ENCODE results near the gene EZR. TPM values are rescaled to one million over a fixed set of nuclear protein-coding genes. Genes with fewer than 3 reads are reported as not detected.
"Not testable (repeated sequence)": the region's sequence is repeated elsewhere in the genome, so short reads cannot be mapped to it uniquely, and the experiment has no call there.

EZR gene
- total RNA-seq, 1 donor from 2014 or later = 114 TPM

DNA sequence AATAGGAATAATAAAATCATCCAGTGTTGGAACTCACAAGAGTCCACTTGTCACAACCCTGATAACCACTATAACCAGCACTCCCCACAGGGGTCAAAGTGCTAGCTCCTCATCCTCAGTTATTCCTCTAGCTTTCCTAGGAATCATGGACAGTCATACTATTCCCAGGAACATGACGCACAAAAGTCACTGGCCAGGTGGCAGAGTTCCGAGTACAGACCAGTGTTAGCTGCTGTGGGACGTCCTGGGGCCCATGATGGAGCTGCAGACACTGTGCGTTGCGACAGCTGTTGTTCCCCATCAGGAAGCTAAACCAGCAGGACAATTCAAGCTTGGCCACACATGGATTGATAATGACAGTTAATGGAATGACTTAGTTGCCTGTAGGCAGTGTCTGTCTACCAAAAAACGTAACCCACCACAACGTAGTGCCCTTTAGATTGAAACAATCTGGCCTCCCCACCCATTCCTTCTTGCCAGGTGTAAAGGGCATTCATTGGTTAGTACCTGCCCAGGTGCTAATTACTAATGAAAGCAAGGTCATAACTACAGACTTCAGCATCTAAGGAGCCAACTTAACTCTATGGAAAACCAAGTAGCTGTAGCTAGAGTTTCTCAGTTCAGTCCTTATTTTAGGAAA, 17.4 kb downstream of the EZR start:
- FAIRE-seq = no peak
- no peak for DNase-seq (ENCODE audit: low spot score in 2 of 2)

DNA sequence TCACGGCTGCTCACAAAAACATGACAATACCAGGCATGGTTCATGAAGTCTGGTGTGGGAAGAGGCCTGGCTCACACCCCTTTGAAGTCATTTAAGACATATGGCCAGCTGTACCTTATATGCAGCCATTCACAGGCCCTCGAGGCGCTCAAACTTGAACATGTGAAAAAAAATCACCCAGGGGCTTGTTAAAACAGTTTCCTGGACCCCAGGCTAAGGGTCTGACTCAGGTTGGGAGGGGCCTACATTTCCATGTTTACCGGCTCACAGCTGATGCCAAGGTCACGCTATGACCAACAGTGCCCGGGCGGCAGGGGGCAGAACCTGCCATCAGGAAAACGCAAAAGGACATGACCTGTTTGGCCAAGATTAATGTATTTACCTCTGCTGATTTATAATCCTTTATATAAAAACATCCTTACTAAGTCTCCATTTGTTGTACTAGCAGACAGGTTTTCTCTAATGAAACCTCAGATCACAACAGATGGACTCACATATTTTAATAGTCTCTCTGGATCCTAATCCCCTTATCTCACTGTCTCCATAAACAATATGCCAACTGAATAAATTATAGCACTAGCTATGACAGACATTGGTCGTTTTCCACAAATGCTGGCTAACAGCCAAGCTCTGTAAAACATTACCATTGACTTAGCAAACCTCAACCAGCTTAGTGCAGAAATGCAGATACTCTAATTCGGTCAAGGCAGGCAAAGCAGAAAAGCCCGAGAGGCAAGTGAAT, 19.9 kb downstream of the EZR start:
- DNase-seq (ENCODE audit: low spot score in 2 of 2) (no peak), FAIRE-seq (no peak)

DNA sequence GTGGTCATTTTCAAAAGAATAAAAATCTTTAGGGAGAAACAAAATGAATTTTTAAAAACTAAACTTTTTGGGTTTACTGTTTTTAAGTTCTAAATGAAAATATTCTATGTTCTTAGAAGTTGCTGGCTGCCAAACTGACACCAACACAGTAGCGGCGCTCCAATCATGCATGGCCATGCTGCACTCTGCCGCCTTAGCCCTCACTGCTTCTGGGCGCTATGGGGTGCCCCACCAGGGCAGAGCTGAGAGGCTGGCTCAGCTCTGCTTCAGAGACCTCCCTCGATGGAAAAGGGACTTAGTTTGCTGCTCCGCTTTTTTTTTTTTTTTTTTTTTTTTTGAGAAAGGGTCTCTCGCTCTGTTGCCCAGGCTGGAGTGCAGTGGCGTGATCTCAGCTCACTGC, 20.9 kb downstream of the EZR start:
- DNase-seq (ENCODE audit: low spot score in 2 of 2) (no peak), FAIRE-seq (no peak)

DNA sequence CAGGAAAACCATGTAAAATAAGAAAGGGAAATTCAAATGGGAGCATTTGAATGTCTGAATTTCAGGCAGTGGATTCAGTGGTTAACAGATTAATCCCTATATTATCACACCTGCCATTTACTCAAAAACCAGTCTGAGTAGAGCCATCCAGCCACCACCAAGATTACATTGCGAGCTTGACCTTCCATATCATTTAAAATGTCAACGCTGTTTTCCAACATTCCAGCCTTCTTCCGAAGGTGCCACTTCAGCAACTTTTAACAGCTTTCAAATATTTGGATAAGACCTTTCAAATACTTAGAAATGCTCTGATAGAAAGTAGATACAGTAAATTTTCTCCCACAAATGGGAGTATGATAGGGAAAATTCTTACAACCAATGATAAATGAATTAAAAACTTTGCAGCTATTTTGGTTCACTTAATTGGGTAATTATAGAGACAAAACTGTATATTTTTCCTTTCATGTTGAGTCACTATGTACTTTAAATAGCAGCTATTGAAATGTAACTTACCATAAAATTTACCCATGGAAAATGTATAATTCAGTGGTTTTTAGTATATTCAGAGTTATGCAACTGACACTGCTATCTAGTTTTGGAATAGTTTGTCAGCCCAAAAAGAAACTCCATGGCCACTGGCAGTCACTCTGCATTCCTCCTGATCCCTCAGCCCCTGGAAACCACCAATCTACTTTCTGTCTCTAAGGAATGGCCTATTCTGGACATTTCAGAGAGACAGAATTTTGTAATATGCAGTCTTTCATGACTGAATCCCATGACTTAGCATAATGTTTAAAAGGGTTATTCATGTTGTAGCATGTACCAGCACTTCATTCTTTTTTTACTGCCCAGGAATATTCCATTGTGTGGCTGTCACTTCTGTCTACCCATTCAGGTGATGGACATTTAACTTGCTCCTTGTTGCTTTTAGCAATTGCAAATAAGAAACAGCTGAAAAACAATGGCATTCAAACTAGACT, 21.5 kb downstream of the EZR start:
- FAIRE-seq (no peak), DNase-seq (ENCODE audit: low spot score in 2 of 2) (no peak)

DNA sequence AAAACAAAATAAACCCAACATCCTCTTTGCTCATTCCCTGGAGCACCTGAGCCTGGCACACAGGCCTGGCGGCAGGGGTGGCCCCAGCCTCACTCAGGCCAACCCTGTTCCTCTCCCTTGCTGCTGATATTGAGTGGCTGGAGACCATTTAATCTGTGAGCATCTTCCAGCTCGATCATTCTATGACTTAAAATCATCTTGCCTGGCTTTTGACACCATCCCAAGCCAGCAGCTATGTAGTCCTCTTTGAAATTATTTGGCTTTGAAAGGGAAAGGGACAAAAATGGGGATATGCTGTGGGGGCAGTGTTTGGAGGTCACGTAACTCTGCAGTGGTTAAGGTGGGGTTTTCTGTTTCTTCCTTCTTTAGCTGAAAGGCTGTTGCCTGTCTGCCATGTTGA, 22.8 kb downstream of the EZR start:
- no peak for FAIRE-seq
- DNase-seq (ENCODE audit: low spot score in 2 of 2) = no peak

DNA sequence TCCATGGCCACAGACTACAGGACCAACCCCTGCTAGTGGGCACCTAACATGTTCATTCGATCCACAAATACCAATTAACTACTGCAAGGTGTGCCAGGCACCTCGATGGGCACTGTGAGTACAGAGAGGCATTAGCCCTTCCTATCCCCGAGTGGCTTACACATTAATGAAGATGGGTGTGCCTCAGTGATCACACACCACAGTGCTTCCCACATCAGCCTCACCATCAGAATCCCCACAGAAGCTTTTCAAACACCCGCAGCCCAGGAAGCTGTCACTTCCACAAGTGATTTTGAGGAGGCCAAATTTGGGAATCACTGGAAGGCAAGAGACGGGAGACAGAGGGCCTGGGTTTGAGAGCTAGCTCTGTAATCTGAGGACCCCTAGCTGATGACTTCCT, 23.7 kb downstream of the EZR start:
- no peak for DNase-seq (ENCODE audit: low spot score in 2 of 2)
- no peak for FAIRE-seq

DNA sequence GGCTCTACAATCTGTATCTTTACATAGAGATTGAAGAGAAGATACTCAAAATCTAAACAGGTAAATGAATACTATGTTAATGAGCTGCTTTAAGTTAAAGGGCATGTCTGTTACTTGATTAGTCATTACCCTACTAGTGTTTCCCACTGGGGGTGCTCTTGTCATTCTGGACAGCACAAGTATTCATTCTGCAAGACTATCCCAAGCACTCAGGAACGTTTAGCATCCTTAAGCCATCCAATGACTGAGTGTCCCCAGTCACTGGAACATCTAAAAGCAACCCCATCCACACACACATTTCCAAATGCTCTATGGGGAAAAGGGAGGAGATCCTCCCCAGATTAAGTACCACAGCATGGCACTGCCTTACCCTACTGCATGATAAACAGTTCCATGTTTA, 25.7 kb downstream of the EZR start:
- DNase-seq (ENCODE audit: low spot score in 2 of 2) (no peak), FAIRE-seq (no peak)

DNA sequence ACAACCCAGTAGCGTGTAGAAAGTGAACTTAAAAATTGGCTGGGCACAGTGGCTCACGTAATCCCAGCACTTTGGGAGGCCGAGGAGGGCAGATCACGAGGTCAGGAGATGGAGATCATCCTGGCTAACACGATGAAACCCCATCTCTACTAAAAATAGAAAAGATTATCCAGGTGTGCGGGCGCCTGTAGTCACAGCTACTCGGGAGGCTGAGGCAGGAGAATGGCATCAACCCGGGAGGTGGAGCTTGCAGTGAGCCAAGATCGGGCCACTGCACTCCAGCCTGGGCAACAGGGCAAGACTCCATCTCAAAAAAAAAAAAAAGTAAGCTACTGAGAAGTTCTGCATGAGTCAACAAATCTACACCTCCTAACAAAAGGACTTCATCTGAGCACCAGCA, 26.7 kb downstream of the EZR start:
- FAIRE-seq; DNase-seq (ENCODE audit: low spot score in 2 of 2): not testable (repeated sequence)

DNA sequence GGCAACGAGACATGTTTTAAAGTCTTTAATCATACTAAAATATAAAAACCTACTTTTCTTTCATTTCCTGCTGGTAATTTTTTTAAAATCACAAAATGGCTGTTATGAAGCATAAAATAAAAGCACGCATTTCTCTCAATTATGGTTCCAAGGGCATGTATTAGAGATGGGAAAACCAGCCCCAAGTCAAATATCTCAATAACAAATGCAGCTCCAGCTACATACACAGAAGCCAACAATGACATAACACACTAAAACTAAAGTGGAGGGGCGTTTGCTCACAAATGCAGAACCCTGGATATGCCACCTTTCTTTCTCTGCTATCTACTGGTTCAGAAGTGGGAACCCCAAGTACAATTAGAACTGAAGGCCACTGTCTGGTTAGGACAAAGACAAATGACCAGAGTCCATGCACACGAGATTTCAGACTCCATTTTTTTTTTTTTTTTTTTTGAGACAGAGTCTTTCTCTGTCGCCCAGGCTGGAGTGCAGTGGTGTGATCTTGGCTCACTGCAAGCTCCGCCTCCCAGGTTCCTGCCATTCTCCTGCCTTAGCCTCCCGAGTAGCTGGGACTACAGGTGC, 27.8 kb downstream of the EZR start:
- no peak for FAIRE-seq
- no peak for DNase-seq (ENCODE audit: low spot score in 2 of 2)

DNA sequence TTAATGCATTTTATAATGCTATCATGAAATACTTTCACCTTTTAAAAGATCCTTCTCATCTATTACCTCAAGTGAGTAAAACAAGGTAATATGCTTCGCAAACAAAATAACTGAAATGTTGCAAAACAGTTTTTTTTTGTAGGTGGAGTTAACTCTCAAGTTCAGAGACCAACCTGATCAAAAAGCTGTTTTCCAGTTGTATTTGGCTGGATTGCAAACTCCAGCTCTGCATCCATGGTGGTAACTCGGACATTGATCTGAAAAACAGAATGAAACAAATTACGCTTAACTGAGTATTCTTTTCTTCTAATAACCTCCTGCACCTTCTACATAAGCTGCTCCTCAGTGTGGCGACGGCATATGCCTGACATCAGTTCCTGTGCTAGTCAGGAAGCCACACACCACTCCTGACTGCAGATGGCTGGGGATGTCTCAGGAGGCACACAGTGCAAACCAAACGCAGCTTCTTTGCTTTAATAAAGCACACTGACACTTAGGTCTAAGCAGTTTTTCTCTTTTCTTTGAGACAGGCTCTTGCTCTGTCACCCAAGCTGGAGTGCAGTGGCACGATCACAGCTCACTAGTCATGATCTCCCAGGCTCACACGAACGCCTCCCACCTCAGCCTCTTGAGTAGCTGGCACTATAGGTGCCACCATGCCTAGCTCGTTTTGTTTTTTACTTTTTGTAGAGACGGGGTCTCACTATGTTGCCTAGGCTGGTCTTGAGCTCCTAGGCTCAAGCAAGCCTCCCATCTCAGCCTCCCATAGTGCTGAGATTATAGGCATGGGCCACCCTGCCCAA, 29.9 kb downstream of the EZR start:
- no peak for DNase-seq (ENCODE audit: low spot score in 2 of 2)
- FAIRE-seq = no peak

DNA sequence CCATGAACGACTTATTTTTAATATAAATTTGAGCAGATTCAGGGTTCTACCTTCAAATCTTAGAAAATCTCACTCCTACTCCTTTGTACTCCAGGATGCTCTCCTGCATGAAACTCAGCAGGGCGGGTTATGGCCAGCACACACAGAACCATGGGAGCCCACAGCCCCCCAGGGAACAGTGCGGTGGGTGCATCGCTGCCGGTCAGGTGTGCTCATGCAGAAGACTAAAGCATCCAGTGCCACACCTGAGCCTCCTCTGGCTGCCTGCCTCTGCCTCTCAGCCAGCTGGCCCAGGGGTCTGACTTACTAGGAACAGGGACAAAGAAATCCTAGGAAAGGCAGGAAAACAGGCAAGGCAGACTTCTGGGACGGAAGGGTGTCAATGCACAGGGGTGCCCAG, 31.8 kb downstream of the EZR start:
- DNase-seq (ENCODE audit: low spot score in 2 of 2) = no peak
- no peak for FAIRE-seq

DNA sequence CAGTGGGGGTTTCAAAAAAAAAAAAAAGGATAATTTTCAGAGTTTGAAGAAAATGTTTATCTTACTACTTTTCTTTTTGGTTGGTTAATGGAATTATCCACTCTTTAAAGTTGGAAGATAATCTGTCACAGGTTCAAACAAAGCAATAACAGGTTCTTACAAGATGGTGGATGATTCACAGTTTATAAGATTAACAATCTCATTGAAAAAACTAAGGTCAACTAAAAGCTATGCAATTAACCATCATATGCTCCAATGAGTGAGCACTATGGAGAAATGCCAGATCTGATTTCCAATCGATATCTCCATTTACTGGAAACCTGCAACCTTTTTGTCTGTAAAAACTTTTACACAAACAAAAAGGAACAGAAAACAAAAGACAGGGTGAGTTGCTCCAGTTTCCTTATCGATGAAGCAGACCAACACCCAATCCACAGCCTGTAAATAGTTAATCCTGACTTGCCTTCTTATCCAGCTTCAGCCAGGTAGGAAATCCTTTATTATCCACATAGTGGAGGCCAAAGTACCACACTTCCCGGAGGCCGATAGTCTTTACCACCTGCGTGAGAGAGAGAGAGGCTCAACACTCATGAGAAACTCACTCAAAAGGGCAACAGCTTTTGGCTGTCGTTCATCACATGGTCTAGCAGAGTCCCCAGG, 32.4 kb downstream of the EZR start:
- DNase-seq (ENCODE audit: low spot score in 2 of 2) = no peak
- no peak for FAIRE-seq

DNA sequence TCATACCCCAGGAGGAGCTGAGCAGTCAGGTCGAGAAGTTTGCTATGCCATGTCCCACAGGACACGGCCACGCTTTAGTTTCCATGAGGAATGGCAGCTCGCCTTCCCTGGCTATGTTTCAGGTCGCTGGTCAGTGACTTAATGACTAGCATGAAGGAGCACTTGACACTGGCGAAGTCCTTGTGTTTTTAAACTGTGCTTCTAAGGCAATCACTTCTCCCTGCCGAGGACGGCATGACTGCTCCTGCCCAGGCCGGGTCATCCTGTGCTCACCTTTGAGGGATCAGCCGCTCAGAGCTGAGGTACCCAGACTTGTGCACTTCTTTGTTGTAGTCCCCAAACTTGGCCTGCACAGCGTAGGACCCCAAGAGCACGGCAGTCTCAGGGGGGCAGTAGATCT, 34.1 kb downstream of the EZR start:
- FAIRE-seq = no peak

DNA sequence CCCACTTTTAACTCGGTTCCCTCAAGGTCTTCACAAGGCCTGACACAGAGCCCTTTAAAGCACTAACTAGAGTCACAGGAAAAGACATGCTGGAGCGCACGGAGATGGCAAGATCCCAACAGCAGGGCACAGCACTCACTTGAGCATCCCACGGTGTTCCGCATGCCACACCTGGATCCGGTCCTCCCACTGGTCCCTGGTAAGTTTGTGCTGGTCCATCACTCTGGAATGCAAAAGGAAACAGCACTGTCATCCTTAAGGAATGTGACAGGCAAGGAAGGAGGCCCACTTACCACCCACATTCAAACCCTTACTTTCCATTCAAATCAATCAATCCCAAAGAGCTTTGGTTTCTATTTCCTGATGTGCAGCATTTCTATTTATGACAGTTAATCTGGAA, 34.7 kb downstream of the EZR start:
- DNase-seq (ENCODE audit: low spot score in 2 of 2) = no peak
- FAIRE-seq = no peak

More for the DNA sequence above, 34.1 kb downstream of the EZR start:
- no peak for DNase-seq (ENCODE audit: low spot score in 2 of 2)

DNA sequence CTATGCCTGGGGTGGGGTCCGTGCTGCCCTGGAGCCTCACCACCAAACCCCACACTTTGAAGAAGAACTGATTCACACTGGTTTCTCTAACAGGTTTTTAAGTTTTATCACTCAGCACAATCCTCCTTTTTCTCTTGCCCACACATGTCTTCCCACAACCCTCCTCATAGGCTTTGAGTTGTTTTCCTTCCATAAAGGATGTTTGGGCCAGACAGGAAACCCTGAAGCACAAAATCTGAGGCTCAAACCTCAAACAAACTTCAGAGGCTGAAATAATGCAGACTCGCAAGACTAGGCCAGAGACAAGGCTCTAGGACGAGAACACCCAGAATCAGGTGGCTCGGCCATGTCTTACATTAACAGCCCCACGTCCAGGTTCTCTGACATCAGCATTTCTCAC, 35.3 kb downstream of the EZR start:
- DNase-seq (ENCODE audit: low spot score in 2 of 2) = no peak
- FAIRE-seq = no peak

DNA sequence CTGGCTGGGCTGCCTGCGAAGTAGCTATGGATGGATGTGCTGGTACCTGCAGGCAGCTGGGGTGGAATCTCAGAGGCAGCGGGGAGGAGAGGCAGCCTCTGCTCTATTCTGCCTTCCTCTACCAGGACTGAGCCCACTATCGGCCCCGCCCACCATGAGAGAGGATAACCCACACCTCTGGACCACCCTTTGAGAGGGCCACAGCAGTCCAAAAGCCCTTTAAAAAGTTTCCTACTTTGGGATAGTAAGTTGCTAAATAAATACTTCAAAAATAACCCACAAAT, 36.1 kb downstream of the EZR start:
- FAIRE-seq (no peak), DNase-seq (ENCODE audit: low spot score in 2 of 2) (no peak)

DNA sequence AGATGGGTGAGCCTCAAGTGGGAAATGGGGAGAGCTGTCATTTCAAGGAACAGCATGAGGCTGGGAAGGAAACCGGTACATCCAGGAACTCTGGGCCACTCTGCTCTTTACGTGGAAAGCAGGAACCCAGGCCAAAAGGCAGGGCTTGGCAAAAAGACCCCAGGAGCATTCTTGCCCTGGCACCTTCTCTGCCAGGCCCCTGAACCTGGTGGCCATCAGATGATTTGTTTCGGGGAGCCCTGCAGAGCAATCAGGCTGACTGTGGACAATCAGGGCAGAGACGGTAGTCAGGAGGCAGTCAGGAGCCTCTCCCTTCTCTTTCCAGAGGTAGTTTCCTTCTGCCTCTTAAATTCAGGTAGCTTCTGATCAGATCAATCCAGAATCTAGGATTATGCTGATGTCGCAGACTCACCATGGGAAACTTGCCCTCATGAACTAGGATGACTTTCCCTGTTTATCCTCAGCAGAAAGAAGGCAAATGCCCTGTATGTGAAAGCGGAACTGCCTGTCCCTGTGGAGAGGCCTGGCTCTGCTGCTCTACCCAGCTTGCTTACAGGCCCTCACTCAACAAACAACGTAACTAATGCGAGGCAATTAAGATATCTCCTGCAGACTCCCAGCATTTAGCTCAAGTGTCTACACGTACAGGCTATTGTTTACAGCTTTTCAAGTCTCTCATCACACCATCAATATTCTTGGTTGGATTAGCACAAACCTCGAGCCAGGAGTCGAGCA, 36.6 kb downstream of the EZR start:
- FAIRE-seq = no peak

DNA sequence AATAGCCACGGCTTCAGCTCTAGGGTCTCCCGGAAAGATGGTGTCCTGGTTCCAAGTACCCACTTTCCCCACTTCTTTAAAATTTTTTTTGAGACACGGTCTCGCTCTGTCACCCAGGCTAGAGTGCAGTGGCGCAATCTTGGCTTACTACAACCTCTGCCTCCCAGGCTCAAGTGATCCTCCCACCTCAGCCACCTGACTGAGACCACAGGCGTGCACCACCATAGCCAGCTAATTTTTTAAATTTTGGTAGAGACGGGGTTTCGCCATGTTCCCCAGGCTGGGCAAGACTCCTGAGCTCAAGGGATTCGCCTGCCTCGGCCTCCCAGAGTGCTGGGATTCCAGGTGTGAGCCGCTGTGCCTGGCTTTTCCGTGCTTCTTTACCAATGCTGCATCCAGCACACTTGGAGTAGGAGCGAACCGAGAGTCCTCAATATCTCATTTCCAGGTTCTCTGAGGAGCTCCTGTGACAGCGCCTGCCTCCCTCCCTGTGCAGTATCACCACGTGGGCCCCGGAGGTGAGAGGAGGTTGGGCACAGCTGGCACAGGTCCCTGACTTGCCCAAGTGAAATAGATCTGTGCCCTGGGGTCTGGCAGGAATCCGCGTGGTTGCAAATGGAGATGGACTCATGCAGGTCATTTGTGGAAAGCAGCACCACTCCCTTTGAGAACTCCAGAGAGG, 37.3 kb downstream of the EZR start:
- DNase-seq (ENCODE audit: low spot score in 2 of 2) = no peak
- FAIRE-seq = no peak

More for the DNA sequence above, 36.6 kb downstream of the EZR start:
- DNase-seq (ENCODE audit: low spot score in 2 of 2) = no peak
